Stimulated activated CD8-positive, alpha-beta memory T cell treated with anti-CD3 and anti-CD28 coated beads, Interleukin-7, amount 100 ng/mL, for 48 hours (primary cell): ENCODE data around the gene PPM1F.

Source experiments
- DNase-seq, 2 donors: peaks; one replicate each; pipeline ENCODE4 v3.0.0-alpha.2; 2020; ENCODE audit warnings: low read depth in 1 of 2; ENCODE audit errors: extremely low read depth in 1 of 2

The PPM1F gene

GRCh38 chr22:21977814-21978213, 25.2 kb upstream of the PPM1F start:
- DNase-seq: no peak

- no peak for DNase-seq
Measured at GRCh38 chr22:21975854-21976345, 23.3 kb upstream of the PPM1F start.

GRCh38 chr22:21975273-21975672, 22.6 kb upstream of the PPM1F start:
- DNase-seq: no peak

- no peak for DNase-seq
Measured at GRCh38 chr22:21974058-21974649, 21.5 kb upstream of the PPM1F start.

DNA sequence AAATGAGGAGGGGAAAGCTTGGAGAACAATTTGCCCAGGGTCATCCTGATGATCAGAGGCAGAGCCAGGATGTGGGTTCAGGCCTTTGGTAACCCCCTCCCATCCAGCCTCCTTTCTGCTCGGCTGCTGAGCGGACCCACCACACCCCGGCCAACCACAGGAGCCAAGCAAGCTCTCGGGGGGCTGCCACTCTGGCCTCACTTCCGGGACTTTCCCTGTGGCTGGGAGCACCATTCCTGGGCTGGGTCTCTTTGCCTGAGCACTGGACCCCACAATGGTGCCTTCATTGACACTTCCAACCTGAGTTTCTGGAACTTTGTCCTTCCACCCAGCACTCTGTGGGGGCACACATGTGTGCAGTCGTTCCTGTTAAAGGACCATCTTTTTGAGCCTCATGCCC, 20.2 kb upstream of the PPM1F start:
- no peak for DNase-seq

DNA sequence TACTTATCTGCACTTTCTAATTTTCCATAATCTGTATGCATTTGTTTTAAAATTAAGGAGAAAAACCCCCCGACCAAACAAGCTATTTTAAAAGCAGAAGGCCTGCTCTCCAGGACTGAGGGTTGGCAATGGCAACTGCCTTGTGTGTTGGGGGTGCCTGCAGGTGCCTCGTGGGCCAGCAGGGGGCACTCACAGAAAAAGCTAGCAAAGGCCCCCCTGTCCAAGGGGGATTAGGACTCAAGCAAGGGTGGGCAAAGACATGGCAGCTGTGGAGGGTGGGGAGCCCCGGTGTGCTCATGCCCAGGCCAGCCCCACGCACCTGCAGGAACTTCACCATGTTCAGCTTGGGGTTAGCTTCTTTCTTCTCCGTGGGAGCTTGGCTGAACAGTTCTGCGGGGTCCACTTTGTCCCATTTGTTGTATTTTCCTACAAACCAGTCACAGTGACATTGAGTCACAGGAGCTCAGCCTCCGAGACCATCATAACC, 19.7 kb upstream of the PPM1F start:
- peak in 1 of 2 donors; percentile 27 for DNase-seq

DNA sequence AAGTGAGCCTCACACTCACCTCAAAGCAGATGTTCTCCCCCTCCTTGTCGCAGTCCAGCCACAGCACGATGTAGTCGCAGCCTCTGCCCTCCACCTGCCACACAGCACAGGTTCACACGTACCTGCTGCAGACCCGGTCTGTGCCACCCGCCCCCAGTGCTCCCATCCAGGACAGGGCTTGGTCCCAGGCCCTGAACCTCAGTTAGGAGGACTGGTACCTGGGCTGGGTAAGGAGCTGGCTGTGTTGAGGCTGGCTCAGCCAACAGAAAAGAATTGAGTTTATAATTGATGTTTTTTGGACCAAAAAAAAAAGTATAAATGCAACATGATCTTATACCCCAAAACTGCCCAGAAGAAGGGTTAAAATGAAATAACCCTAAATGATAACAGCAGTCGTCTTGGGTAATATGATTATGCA, 19.2 kb upstream of the PPM1F start:
- no peak for DNase-seq

GRCh38 chr22:21970800-21971617, 18.4 kb upstream of the PPM1F start:
- DNase-seq: no peak

- DNase-seq: no peak
Measured at GRCh38 chr22:21970037-21970799, 17.6 kb upstream of the PPM1F start.

GRCh38 chr22:21968452-21969129, 15.9 kb upstream of the PPM1F start:
- DNase-seq: no peak

GRCh38 chr22:21967693-21968271, 15.1 kb upstream of the PPM1F start:
- DNase-seq: no peak

- DNase-seq: no peak
Measured at GRCh38 chr22:21966643-21967516, 14.2 kb upstream of the PPM1F start.

DNA sequence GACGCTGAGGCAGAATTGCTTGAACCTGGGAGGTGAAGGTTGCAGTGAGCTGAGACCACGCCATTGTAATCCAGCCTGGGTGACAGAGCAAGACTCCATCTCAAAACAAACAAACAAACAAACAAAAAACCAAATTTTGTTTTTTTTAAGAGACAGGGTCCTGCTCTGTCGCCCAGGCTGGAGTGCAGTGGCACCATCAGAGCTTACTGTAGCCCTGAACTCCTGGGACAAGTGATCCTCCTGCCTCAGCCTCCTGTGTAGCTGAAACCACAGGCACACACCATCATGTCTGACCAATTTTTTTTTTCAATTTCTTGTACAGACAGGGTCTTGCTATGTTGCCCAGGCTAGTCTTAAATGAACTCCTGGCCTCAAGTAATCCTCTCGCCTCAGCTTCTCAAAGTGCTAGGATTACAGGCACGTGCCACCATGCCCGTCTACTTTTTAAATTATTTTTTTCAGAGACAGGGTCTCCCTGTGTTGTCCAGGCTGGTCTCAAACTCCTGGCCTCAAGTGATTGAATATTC, 13.2 kb upstream of the PPM1F start:
- DNase-seq: no peak

GRCh38 chr22:21964918-21965484, 12.4 kb upstream of the PPM1F start:
- DNase-seq: no peak

- DNase-seq: no peak
Measured at GRCh38 chr22:21964234-21964633, 11.6 kb upstream of the PPM1F start.

- DNase-seq: no peak
Measured at GRCh38 chr22:21963790-21964211, 11.2 kb upstream of the PPM1F start.

DNA sequence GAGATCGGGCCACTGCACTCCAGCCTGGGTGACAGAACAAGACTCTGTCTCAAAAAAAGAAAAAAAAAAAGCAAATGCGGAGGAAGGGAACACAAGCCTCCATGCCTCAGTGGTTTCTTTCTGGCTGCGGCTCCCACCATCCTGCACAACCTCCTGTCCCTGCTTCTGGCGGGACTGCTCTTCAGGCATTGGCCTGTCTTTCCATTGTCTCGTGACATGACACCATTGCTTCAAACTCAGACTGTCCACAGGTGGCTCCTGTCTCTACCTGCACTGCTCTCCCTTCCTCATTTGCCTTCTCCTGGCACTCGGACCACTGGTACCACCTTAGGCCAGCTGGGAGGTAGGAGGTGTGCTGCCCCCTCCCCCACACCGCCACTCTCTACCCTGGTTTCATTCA, 10.6 kb upstream of the PPM1F start:
- no peak for DNase-seq

- DNase-seq: no peak
Measured at GRCh38 chr22:21962655-21962949, 10.0 kb upstream of the PPM1F start.
